ENCODE measurements around the gene GPRC5D.

DNA sequence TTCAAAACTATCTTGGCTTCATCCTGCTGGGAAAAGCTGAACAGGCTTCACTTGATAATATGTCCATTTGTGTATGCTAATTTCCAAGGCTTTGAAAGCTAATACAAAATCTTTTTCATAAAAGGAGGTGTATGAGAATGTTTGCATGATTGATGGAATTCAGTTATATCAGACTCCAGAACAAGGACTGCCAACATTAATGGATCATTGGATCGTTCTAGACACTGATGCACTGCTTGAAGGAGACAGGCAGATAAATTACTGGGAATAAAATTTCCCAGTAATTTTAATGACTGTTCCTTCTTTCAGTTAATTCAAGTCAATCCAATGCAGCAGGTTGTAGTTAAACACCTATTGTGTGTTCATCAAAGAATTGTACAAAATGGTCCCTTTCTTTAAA is 466 bp downstream of the GPRC5D start:
- TF ChIP-seq POLR2A (IDR thresholded peaks at IDR 0.05; ENCODE audit: low read depth, low read length) (no peak), POLR2AphosphoS5 (IDR thresholded peaks at IDR 0.05; ENCODE audit: low read depth, low read length) (no peak)
